HG03558 (cell line): ENCODE measurements around the gene CFAP77.

ENCODE experiments used
- ATAC-seq: cut with Tn5 transposase; IDR thresholded peaks from one replicate; pipeline ENCODE4 v1.9.1; 2021; ENCODE audit warnings: moderate number of reproducible peaks; ENCODE audit not compliant: unreplicated experiment; ENCODE audit errors: extremely low read depth

CFAP77 gene

DNA sequence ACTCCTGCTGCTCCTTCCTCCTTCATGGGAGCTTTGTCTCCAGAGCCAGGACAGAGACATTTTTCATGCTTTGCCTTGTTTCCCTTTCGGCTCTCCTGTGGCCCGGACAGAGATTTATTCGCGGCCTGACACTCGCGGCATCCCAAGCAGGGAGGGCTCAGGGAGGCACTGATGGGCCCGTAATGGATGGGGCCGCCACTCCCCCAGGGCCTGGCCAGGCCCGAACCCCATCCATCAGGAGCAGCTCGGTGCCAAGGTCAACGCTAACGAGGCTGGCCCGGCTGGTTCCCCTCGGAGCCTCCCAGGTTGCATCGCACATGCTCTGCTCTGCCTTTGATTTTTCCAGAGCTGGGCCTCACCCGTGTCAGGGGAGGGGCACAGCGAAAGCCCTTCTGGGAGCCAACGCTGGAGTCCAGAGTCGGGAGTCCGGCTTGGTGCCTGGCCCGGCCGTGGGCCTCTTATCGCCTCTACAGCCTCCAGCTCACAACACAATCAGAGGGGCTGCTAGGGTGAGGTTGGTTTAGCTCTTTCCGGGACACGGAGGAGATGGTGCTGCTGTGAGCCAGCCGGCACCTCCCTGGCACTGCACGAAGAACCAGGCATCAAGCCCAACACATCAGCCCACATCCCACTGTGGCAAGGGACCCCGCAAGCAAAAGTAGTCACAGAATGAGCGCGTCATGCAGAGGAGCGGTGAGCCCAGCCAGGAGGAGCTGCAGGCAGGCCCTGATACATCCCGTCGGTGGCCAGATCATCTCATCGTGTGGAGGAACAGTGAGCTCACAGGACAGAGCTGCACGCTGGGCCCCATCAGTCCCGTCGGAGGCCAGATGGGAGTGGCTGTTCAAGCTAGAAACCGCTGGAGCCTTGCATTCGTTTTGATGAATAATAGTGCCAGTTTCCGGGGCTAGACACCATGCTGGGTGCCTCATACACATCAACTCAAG, 100.2 kb downstream of the CFAP77 start:
- no peak for ATAC-seq

DNA sequence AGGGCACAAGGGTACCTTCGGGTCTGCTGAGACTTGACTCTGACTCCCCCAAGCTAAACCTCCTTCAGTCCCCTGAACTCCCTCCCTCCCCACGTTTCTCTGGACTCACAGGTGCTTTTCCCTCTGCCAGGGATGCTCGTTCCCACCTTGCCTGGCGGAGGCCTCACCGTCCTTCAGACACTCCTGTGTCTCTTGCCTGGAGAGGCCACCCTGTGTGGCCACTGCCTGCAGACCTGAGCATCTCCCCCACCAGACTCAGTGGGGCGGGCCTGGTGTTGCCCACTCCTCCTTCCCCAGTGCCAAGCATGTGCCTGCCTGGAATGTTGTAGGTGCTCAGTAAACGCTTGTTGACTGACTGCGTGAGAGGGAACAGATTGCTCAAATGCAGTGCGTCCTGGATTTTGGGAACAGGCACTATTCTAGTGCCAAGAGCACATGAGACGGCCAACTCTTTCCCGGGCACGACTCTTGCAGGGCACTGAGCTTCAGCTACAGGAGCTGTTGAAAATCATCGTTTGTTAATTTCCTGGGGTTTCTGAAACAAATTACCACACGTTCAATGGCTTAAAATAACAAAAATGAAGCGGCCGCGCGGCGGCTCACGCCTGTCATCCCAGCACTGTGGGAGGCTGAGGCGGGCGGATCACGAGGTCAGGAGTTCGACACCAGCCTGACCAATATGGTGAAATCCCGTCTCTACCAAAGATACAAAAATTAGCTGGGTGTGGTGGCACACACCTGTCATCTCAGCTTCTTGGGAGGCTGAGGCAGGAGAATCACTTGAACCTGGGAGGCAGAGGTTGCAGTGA, 101.4 kb downstream of the CFAP77 start:
- ATAC-seq, result no peak

DNA sequence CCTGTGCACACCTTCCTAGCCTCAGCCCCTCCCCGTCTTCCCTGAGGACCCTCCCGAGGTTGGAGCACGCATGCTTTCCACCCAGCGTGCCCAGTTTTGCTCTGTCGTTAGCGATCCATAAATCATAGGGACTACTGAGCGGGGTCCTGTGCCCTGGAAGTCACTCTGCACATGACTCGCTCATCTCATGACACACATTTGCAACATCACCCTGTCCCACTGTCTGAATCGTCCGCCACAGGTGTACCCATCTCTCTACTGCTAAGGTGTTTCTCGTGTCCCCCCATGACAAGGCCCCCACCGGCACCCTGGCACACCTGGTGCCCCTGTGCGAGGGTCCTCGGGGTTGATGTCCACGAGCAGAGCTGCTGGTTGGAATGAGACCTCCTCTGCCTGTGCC, 103.4 kb downstream of the CFAP77 start:
- no peak for ATAC-seq

DNA sequence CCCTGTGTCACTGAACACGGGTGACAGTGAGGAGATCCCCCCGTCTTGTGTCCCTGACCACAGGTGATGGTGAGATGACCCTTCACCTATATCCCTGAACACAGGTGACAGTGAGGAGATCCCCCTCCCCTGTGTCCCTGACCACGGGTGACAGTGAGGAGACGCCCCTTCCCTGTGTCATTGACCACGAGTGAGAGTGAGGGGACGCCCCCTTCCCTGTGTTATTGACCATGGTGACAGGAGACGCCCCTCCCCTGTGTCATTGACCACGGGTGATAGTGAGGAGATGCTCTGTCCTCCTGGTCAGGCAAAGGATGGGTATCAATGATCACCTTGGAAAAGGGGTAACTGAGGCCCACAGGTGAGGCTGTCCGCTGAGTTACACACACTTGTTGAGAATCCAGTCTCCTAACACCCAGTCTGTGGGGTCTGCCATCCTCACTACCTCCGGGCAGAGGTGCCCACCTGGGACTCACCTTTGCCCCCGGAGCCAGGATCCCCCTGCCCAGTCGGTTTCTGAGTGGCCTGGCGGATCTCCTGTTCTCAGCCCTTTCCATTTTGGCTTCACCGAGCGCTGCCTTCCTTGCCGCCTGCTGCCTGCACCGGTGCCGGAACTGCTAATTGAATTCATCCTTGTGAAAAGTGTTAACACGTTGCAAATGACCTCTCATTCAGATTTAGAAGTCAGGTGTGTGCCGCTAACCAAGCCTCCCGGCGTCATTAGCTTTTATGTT, 104.2 kb downstream of the CFAP77 start:
- ATAC-seq, result no peak

DNA sequence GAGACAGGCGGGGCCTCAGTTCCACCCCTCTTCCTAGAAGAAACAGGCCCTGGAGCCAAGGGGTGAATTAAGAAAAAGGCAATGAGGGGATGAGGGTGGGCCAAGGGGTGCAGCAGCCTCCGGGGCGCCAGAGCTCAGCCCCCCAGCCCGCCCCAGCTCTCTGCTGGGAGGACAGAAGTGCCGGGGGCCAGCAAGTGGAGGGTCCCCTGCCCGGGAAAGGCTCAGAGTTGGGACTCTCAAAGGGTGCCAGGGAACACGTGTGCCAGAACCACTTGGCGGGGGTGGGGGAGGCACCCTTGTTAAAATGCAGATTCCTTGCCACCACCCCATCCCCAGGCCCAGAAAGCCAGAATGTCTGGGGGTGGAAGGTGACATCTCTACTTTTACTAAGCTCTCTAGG, 104.8 kb downstream of the CFAP77 start:
- no peak for ATAC-seq

DNA sequence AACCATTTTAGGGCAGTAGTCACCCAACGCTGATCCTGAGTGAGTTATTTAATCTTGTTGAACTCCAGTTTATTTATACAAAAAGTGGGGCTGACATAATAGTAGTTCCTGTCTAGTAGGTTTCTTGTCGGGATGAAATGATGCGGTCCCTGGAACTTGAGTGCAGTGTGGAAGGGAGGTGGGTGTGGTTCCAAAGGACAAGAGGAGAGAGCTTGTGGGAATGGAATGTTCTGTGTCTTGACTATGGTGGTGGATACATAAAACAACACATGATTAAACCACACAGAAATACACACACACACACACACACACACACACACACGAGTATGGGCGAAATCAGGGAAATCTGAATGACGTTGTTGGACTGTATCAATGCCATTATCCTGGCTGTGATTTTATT, 106.3 kb downstream of the CFAP77 start:
- ATAC-seq, result no peak

DNA sequence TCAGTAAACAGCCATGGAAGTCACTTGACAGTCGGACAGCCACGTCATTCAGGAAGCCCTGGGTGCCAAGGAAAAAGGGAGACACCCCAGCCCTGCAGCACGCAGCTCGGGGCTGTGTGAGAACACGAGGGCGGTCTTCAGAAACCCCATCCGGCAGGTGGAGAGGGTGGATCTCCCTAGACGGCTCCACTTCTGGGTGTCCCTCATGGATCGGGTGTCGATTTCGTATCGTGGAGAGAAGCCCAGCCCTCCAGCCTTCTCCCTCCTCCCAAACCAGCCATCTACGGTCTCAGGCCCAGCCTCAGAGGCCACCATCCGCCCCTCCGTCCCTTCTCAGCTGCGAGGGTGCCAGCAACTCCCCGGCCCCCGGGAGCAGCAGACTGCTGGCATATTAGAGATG, 106.9 kb downstream of the CFAP77 start:
- no peak for ATAC-seq

DNA sequence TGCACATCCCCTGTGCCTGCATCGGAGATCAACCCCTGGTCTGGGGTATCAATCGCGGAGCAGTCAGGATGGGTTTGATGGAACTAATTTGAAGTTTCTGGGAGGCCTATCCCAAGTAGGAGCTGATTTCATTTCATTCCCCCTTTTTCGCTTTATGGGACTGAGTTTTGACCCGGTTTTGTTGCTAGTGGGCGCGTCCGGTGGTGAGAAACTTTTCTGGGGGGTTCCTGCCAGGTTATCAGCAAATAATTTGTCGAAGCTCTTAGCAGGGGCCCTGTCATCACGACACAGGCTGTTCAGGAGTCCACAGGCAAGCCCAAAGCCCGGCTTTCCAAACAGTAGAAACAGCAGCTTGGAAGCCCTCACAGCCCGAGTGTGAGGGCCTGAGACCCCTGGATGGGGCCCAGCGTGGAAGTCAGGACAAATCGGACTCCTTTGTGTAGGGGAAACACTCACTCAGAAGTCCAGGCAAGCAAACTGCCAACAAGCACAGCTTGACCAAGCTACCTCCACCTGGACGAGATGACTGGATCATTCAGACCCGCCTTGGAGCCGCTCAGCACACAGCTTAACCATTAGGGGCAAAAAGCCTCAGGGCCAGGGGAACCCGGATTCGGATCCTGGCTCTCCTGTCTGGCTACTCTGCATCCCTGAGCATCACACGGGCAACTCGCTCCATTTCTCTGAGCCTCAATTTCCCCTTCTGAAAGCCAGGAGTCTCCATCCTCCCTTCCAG, 108.0 kb downstream of the CFAP77 start:
- no peak for ATAC-seq

DNA sequence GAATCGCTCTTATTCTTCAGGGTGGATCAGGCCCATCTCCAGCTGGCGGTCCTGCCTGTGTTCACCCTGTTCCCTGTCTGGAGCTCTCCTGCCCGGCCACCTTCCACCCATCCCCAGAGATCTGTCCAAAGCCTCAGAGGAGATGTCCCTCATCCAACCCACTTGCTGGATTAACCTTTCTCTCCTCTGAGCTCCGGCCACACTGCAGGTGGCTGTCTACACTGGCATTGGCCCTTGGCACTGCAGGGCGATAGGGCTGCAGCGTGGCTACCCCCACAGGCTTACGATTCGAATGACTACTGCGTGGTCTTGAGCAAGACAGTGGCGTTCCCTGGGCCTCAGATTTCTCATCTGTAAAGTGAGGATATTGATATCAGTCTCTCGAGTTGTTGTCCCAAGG, 108.6 kb downstream of the CFAP77 start:
- no peak for ATAC-seq

DNA sequence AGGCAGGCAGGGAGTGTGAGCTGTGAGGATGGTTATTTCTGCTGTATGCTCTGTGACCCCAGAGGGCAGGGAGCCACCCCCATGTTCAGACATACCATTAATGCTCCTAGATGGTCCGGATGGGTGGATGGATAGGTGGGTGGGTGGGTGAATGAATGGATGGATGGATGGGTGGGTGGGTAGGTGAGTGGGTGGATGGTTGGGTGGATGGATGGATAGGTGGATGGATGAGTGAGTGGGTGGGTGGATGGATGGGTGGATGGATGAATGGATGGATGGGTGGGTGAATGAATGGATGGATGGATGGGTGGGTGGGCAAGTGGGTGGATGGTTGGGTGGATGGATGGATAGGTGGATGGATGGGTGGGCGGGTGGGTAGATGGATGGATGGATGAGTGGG, 109.0 kb downstream of the CFAP77 start:
- ATAC-seq, result no peak

DNA sequence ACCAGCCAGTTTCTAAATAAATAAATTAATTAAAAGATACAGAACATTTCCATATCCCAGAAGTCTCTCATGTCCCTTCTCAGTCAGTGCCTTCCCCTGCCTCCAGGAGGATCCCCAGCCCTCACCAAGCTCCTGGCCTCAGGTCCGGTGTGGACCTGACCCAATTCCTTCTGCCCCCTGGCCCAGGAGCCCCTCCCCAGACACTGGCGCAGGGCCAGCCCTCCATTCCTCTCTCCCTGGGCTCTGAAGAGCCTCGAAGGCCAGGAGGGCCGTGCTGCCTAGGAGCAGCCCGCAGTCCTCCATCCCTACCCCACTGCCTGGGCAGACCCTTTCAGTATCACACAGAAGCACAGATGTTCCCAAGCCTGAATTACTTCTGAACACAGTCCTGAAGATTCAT, 110.6 kb downstream of the CFAP77 start:
- no peak for ATAC-seq

DNA sequence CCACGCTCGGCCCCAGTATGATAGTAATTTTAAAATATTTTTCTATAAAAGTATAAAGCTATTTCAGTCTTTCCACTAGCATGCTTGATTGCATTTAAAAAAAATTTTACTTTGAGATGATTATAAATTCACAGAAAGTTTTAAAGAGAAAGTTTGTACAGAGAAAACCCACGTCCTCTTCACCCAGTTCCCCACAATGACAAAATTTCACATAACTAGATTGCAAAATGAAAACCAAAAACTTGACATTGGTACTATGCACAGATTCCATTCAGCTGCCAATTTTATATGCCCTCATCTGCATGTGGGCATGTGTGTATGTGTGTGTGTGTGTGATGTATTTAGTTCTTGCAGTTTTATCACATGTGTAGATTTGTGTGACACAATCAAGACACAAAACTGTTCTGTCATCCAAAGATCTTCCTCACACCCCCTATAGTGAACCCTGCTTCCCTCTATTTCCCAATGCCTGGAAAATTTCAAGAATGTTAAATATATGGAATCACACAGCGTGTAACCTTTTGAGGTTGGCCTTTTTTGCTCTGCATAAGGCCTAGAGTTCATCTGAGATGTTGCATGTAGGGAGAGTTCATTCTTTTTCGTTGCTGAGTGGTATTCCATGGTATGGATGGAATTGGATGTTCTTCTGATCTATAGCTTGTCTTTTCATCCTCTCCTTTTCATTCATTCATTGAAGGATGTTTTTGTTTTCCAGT, 115.5 kb downstream of the CFAP77 start:
- ATAC-seq, result no peak

DNA sequence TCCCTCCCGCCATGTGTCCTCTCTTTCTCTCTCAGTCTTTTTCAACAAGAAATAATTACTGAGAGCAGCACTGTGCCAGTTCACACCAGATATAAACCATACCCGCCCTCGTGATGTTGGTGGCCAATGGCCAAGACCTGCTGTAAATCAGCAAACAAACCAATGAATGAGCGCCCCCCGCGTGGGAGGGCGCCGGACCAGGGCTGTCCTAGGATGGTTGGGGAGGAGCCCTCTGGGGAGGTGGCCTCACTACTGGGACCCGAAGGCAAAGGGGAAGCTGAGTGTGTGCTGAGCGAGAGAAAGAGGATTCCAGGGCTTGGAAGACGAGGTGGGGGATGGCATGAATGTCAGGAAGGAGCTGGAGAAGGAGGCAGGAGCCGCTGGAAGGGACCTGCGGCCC, 121.2 kb downstream of the CFAP77 start:
- ATAC-seq, result no peak

DNA sequence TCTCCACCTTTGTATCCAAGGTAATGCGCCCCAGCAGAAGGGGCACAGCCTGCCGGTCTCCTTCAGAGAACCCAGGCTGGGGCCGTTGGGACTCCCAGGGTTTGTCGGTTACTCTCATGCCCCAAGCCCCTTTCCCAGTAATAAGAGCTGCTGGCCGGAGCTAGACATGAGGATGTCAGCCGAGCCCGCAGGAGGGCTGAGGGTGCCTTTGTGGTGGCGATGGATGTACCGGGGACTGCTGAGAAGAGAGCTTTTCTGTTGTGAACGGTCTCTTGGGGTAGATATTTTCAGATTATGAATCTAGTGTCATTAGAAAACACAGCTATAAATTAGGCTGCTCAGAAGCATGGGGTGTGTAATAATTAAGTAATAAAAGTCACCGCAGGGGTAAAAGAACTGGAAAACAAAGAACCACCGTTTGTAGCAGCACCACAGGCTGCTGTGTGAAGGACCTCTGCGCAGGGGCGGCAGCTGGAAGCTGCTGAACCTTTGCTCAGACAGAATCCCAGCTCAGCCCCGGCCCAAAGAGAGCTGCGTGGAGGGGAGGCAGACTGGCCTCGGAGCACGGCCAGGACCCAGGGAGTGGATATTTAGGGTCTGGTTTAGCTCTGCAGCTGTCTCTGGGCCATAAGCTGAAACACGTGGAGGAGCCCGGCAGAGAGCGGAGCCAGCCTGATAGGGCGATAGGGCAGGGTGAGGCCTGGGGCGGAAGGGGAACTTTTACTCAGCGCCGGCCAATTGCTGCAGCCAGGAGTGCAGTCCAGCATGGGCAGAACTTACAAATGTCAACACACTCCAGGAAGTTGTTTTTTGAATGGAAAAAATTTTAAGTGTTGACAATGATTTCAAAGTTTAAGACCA, 121.9 kb downstream of the CFAP77 start:
- no peak for ATAC-seq

DNA sequence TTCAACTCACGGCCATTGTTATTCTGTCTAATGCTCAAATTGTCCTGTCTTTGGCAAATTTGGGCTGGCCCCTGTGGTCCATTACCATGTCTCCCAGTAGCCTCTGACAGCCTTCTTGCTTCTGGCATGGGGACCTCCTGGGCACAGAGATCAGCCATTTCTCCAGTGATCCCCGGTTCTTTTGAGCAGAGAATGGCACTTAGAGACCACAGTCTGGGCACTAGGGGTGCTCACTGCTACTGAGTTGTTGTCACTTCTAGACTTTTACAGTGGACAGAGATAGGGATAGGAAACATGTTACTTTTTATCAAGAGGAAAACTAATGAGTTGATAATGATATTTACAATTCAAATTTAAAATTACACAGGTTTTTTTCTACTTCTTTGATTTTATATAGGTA, 124.8 kb downstream of the CFAP77 start:
- no peak for ATAC-seq

DNA sequence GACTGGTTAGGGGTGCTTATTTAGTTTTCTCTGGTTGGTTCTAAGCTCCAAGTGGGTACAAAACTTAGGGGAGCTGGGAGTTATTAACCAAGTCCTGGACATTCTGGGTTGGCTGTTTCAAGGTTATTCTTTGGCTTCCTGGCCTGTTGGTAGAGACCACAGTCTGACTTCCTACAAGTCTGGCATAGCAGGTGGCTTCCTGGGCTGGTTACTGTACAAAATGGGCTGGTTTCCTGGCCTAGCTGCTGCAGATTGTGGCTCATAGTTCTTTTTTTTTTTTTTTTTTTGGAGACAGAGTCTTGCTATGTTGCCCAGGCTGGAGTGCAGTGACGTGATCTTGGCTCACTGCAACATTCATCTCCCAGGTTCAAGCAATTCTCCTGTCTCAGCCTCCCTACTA, 126.1 kb downstream of the CFAP77 start:
- no peak for ATAC-seq

DNA sequence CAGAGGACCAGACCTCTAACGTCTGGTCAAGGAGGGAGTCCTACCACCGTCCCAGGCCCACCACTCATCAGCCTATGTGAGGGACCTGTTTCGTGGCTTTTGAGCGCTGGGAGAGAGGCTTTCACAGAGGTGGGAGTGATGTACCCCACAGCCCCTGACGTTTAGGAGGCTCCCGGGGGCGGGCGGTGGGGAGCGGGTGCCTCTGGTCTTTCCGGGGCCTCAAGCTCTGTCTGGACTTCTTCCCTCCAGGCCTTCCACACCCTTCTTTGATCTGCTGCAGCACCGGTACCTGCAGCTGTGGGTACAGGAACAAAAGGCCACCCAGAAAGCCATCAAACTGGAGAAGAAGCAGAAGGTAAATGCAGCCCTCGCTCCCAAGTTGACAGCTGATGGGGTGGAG, 127.3 kb downstream of the CFAP77 start:
- no peak for ATAC-seq

DNA sequence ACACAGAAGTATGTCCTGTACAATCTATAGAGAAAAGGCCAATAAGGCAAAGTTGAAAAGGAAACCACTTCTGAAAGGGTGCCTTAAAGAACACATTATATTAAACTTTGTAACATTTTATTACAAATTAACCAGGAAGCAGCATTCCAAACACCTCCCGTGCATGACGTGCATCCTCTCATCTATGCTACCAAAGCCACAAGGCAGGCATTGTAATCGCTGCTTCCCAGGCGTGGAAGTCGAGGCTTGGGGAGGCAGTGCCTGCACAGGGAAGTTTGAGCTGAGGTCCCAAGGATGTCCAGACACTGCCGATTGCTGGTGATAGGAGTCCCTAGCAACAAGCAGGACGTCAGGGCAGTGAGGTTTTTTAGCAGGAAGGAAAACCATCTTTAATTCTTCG, 128.1 kb downstream of the CFAP77 start:
- no peak for ATAC-seq

DNA sequence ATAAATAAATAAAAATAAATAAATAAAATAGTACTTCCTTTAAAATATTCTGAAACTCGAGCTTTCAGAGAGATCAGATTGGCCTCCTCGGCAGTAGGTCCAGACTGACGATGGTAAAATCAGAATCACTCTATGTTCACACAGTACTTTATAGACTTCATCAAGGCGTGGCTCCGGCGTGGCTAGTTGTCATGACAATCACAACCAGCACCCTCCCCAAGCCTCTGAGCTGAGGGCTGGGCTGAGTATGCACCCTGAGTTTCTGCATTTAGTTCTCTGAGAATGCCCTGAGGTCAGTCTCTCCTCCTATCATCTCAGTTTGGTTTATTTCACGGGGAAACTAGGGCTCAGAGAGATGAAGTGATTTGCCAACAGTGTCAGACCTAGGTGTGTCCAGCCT, 129.1 kb downstream of the CFAP77 start:
- ATAC-seq, result no peak
